Prostate gland (tissue), 2 donors: Measurements from ENCODE around the gene OPRD1. TPM values are rescaled to one million over a fixed set of nuclear protein-coding genes. Genes with fewer than 3 reads are reported as not detected.
"Not testable (repeated sequence)": the region's sequence is repeated elsewhere in the genome, so short reads cannot be mapped to it uniquely, and the experiment has no call there.

Source experiments
- DNase-seq: peaks from one replicate; pipeline ENCODE4 v3.0.0-alpha.2; 2019; ENCODE audit warnings: low spot score
- H3K27ac ChIP-seq, 2 donors: fragments of 200-600 bp; sonication (generic); 2 replicates each; pipeline ENCODE4 v1.5.1; 2017 to 2019
- H3K27me3 ChIP-seq: fragments of 200-600 bp; sonication (generic); replicated peaks from 2 replicates; pipeline ENCODE4 v1.5.1; 2019; ENCODE audit not compliant: insufficient read depth
- H3K36me3 ChIP-seq, 2 donors: fragments of 200-600 bp; sonication (generic); 1 replicate in 1 of 2; 2 replicates in 1 of 2; pipeline versions ENCODE4 v1.5.1 to v1.8.1; 2017 to 2019
- H3K4me1 ChIP-seq: fragments of 200-600 bp; sonication (generic); replicated peaks from 2 replicates; pipeline ENCODE4 v1.5.1; 2019
- H3K4me3 ChIP-seq, 2 donors: fragments of 200-600 bp; sonication (generic); 2 replicates each; pipeline ENCODE4 v1.5.1; 2017 to 2019
- H3K9me3 ChIP-seq: fragments of 200-600 bp; sonication (generic); 2 replicates; pipeline ENCODE4 v1.5.1; 2017
- CTCF ChIP-seq, 4 experiments: fragments of 200-600 bp in 2 of 4; fragments of 450-650 bp in 2 of 4; sonication (generic) in 2 of 4; IDR thresholded peaks; 1 replicate in 3 of 4; 2 replicates in 1 of 4; pipeline ENCODE4 v1.5.1; 2016 to 2019; ENCODE audit warnings: antibody characterized with exemption in 4 of 4, mild to moderate bottlenecking in 2 of 4, moderate library complexity in 2 of 4
- POLR2A ChIP-seq: fragments of 450-650 bp; IDR thresholded peaks from one replicate; pipeline ENCODE4 v1.6.1; 2016; ENCODE audit warnings: antibody characterized with exemption, mild to moderate bottlenecking
- POLR2AphosphoS5 ChIP-seq: sonication (generic); formaldehyde crosslinking; IDR thresholded peaks from one replicate; pipeline ENCODE4 v1.6.1; 2017; ENCODE audit warnings: antibody characterized with exemption
- WGBS: methylation state at CpG from one replicate; pipeline ENCODE4 v1.1.5; 2018; 5-methylcytosine and 5-hydroxymethylcytosine counted together
- intact Hi-C: fragments of 100-400 bp; cut with DNase I; formaldehyde crosslinking; loops from one replicate; pipeline ENCODE4 v1.14.2; 2022
- total RNA-seq, 2 donors: library from RNA; depleted of rRNA; stranded (reverse); fragments of >200 nt; gene quantifications; one replicate each; pipeline ENCODE4 v1.1.0, GENCODE V29; 2016

The OPRD1 gene
- total RNA-seq, 2 donors from 2014 or later = 0.09 to 0.34 TPM

- Histone ChIP-seq H3K4me3 (no peak overlapping the region), H3K27ac (no peak overlapping the region), H3K9me3 (no peaks in the 10 kb centered on the region), H3K4me1 (no peaks in the 10 kb centered on the region), H3K27me3 (no peaks in the 10 kb centered on the region), H3K36me3 (no peaks in the 10 kb centered on the region)
- DNase-seq = no peak
- TF ChIP-seq POLR2A (no peak), CTCF (IDR thresholded peaks at IDR 0.05) (no peak), POLR2AphosphoS5 (no peak)
- WGBS = 70% methylated on average over 3 of the region's 3 CpGs
- intact Hi-C loops = loop anchor here (5.0 to 10.0 kb wide), 2 partner anchors 253 to 420 kb away; no protein-coding TSS in a partner anchor
Measured at GRCh38 chr1:28782011-28782410, 30.0 kb upstream of the OPRD1 start.

- Histone ChIP-seq H3K4me1 (no peaks in the 10 kb centered on the region), H3K27ac (no peak overlapping the region), H3K27me3 (no peaks in the 10 kb centered on the region), H3K36me3 (no peaks in the 10 kb centered on the region), H3K4me3 (no peak overlapping the region), H3K9me3 (no peaks in the 10 kb centered on the region)
- TF ChIP-seq CTCF (IDR thresholded peaks at IDR 0.05) = no peak
- TF ChIP-seq POLR2AphosphoS5 = no peak
- TF ChIP-seq POLR2A = no peak
- intact Hi-C loops = loop anchor here (5.0 to 10.0 kb wide), 2 partner anchors 251 to 419 kb away; no protein-coding TSS in a partner anchor
- DNase-seq = no peak
- 82% methylated on average over 2 of the region's 2 CpGs for WGBS
Measured at GRCh38 chr1:28783363-28783762, 28.6 kb upstream of the OPRD1 start.

GRCh38 chr1:28789412-28789811 is 22.6 kb upstream of the OPRD1 start:
- TF ChIP-seq POLR2AphosphoS5 (no peak), CTCF (IDR thresholded peaks at IDR 0.05) (no peak), POLR2A (no peak)
- intact Hi-C loops = loop anchor here (10.0 kb wide), 1 partner anchor 245 kb away; no protein-coding TSS in a partner anchor
- Histone ChIP-seq H3K4me1 (no peaks in the 10 kb centered on the region), H3K27me3 (no peaks in the 10 kb centered on the region), H3K9me3 (no peaks in the 10 kb centered on the region), H3K4me3 (no peak overlapping the region), H3K36me3 (no peaks in the 10 kb centered on the region), H3K27ac (no peak overlapping the region)
- DNase-seq = no peak
- 88% methylated on average over 9 of the region's 9 CpGs for WGBS

- H3K4me3 ChIP-seq = no peak overlapping the region
- DNase-seq = no peak
- intact Hi-C loops = loop anchor here (10.0 kb wide), 1 partner anchor 245 kb away; no protein-coding TSS in a partner anchor
- no peak overlapping the region for H3K27ac ChIP-seq
- WGBS = 77% methylated on average over 6 of the region's 6 CpGs
- no peaks in the 10 kb centered on the region for H3K36me3 ChIP-seq
- H3K9me3 ChIP-seq = no peaks in the 10 kb centered on the region
- H3K4me1 ChIP-seq = no peaks in the 10 kb centered on the region
- TF ChIP-seq CTCF (IDR thresholded peaks at IDR 0.05) = no peak
- TF ChIP-seq POLR2A = no peak
- TF ChIP-seq POLR2AphosphoS5 = no peak
- H3K27me3 ChIP-seq = no peaks in the 10 kb centered on the region
Measured at GRCh38 chr1:28789816-28790215, 22.2 kb upstream of the OPRD1 start.

- WGBS = 68% methylated on average over 12 of the region's 12 CpGs
- Histone ChIP-seq H3K27ac (no peak overlapping the region), H3K4me1 (no peaks in the 10 kb centered on the region), H3K27me3 (no peaks in the 10 kb centered on the region), H3K36me3 (no peaks in the 10 kb centered on the region), H3K9me3 (no peaks in the 10 kb centered on the region), H3K4me3 (no peak overlapping the region)
- no peak for TF ChIP-seq CTCF (IDR thresholded peaks at IDR 0.05)
- no peak for TF ChIP-seq POLR2A
- no peak for TF ChIP-seq POLR2AphosphoS5
- intact Hi-C loops = no loop called here
- DNase-seq = no peak
Measured at GRCh38 chr1:28790377-28791035, 21.5 kb upstream of the OPRD1 start.

- H3K36me3 ChIP-seq, H3K4me3 ChIP-seq, H3K9me3 ChIP-seq, H3K27ac ChIP-seq, DNase-seq, H3K4me1 ChIP-seq, intact Hi-C loops, H3K27me3 ChIP-seq: not testable (repeated sequence)
- WGBS = 97% methylated on average over 2 of the region's 2 CpGs
Measured at GRCh38 chr1:28791929-28792328, 20.0 kb upstream of the OPRD1 start.
